Left kidney (tissue), 2 donors: ENCODE measurements around the gene SMOC2. TPM values are rescaled to one million over a fixed set of nuclear protein-coding genes. Genes with fewer than 3 reads are reported as not detected.

Experiments
- DNase-seq: peaks from one replicate; pipeline ENCODE4 v3.0.0-alpha.2; 2013
- polyA plus RNA-seq: library from polyadenylated mRNA; unstranded; fragments of 120-200 nt; gene quantifications from one replicate; pipeline ENCODE4 v1.2.1, GENCODE V29; 2013; ENCODE audit not compliant: insufficient read length

SMOC2 gene
- polyA plus RNA-seq, 1 donor, result 20.5 TPM

GRCh38 chr6:168442646-168443045, 1.7 kb downstream of the SMOC2 start:
- no peak for DNase-seq

GRCh38 chr6:168447282-168447681, 6.3 kb downstream of the SMOC2 start:
- DNase-seq, result no peak

GRCh38 chr6:168447700-168448099, 6.7 kb downstream of the SMOC2 start:
- DNase-seq, result no peak

- no peak for DNase-seq
These were observed 7.4 kb downstream of the SMOC2 start for GRCh38 chr6:168448243-168448855.

- DNase-seq, result no peak
These were observed 9.9 kb downstream of the SMOC2 start for GRCh38 chr6:168450917-168451316.

GRCh38 chr6:168451805-168452517, 11.0 kb downstream of the SMOC2 start:
- no peak for DNase-seq

GRCh38 chr6:168452685-168453377, 11.8 kb downstream of the SMOC2 start:
- no peak for DNase-seq

- no peak for DNase-seq
These were observed 15.0 kb downstream of the SMOC2 start for GRCh38 chr6:168455847-168456530.

GRCh38 chr6:168456907-168457652, 16.1 kb downstream of the SMOC2 start:
- no peak for DNase-seq

- no peak for DNase-seq
These were observed 16.6 kb downstream of the SMOC2 start for GRCh38 chr6:168457653-168457934.

GRCh38 chr6:168458101-168458500, 17.1 kb downstream of the SMOC2 start:
- no peak for DNase-seq

- DNase-seq, result no peak
These were observed 18.6 kb downstream of the SMOC2 start for GRCh38 chr6:168459572-168459971.

- DNase-seq, result no peak
These were observed 21.4 kb downstream of the SMOC2 start for GRCh38 chr6:168462289-168462853.

GRCh38 chr6:168464546-168464945, 23.6 kb downstream of the SMOC2 start:
- no peak for DNase-seq

GRCh38 chr6:168468045-168468444, 27.1 kb downstream of the SMOC2 start:
- no peak for DNase-seq

- DNase-seq, result no peak
These were observed 28.5 kb downstream of the SMOC2 start for GRCh38 chr6:168469521-168469920.

- DNase-seq, result no peak
These were observed 28.9 kb downstream of the SMOC2 start for GRCh38 chr6:168469926-168470325.

- no peak for DNase-seq
These were observed 31.4 kb downstream of the SMOC2 start for GRCh38 chr6:168472363-168472762.

- no peak for DNase-seq
These were observed 32.2 kb downstream of the SMOC2 start for GRCh38 chr6:168473197-168473596.

- no peak for DNase-seq
These were observed 34.4 kb downstream of the SMOC2 start for GRCh38 chr6:168475188-168476013.

- no peak for DNase-seq
These were observed 38.4 kb downstream of the SMOC2 start for GRCh38 chr6:168479421-168479820.
